GM12878 (cell line): ENCODE results near the gene ANKHD1. TPM values are rescaled to one million over a fixed set of nuclear protein-coding genes. Genes with fewer than 3 reads are reported as not detected.

Experiments used
- ATAC-seq: fragments of 200-7000 bp; cut with Tn5 transposase; 3 replicates; pipeline ENCODE4 v1.9.1; 2020; ENCODE audit warnings: mild to moderate bottlenecking, moderate library complexity
- BruUV-seq: library from RNA; stranded (reverse); fragments of 400-500 nt; replicated peaks from 2 replicates; lab custom pipeline; 2021; lab: Mats Ljungman, UMichigan
- CTCF ChIA-PET: fragments of 300-600 bp; sonication (Branson Sonifier 250); formaldehyde crosslinking; extraction: SDS; loops from one replicate; lab custom pipeline; 2021; ENCODE audit warnings: inconsistent platforms; lab: Yijun Ruan, JAX
- POLR2A ChIA-PET: fragments of 350-600 bp; formaldehyde crosslinking; extraction: SDS; loops from one replicate; lab custom pipeline; 2021; ENCODE audit warnings: inconsistent platforms; lab: Charles Lee
- RAD21 ChIA-PET: fragments of 300-600 bp; sonication (Branson Sonifier 250); formaldehyde crosslinking; loops from one replicate; lab custom pipeline; 2023; ENCODE audit warnings: antibody characterized with exemption; ENCODE audit not compliant: unreplicated experiment; lab: Charles Lee
- SMC1A ChIA-PET: fragments of 300-600 bp; sonication (Branson Sonifier 250); formaldehyde crosslinking; loops from one replicate; lab custom pipeline; 2023; ENCODE audit not compliant: unreplicated experiment, uncharacterized antibody; lab: Charles Lee
- DNase-seq: peaks from one replicate; pipeline ENCODE4 v3.0.0-alpha.2; 2011; ENCODE audit warnings: low read depth, low spot score
- FAIRE-seq: peaks from 3 replicates; lab custom pipeline; 2011; peaks lifted over from hg19 to GRCh38; lab: Jason Lieb, UNC
- H2AFZ ChIP-seq: 2 replicates; pipeline ENCODE4 v1.6.0; 2011; ENCODE audit warnings: low read depth, low read length, control low read depth; ENCODE audit not compliant: control insufficient read depth
- H3K27ac ChIP-seq: 2 replicates; pipeline ENCODE4 v1.5.1; 2011; ENCODE audit warnings: control low read depth; ENCODE audit not compliant: control insufficient read depth, insufficient read depth
- H3K27me3 ChIP-seq, 2 experiments: replicated peaks in 1 of 2; 2 replicates each; pipeline versions ENCODE4 v1.6.0 to v1.6.1; 2011; ENCODE audit warnings: low read length in 1 of 2; ENCODE audit not compliant: control insufficient read depth in 2 of 2, insufficient read depth in 2 of 2
- H3K36me3 ChIP-seq, 2 experiments: 2 replicates each; pipeline ENCODE4 v1.5.1; 2011; ENCODE audit warnings: low read length in 1 of 2; ENCODE audit not compliant: control insufficient read depth in 2 of 2, insufficient read depth in 2 of 2
- H3K4me1 ChIP-seq: 2 replicates; pipeline ENCODE4 v1.6.1; 2011; ENCODE audit warnings: mild to moderate bottlenecking, low read length, moderate library complexity, mixed read lengths; ENCODE audit not compliant: control insufficient read depth, insufficient read depth
- H3K4me2 ChIP-seq: 2 replicates; pipeline ENCODE4 v1.6.0; 2011; ENCODE audit warnings: control low read depth; ENCODE audit not compliant: control insufficient read depth, insufficient read depth
- H3K4me3 ChIP-seq: fragments of 200-600 bp; sonication (generic); 2 replicates; pipeline ENCODE4 v1.5.1; 2016
- H3K79me2 ChIP-seq: 2 replicates; pipeline ENCODE4 v1.6.0; 2011; ENCODE audit warnings: low read length; ENCODE audit not compliant: control insufficient read depth, insufficient read depth
- H3K9ac ChIP-seq: 2 replicates; pipeline ENCODE4 v1.8.0; 2011; ENCODE audit warnings: low read length, control low read depth, mixed read lengths; ENCODE audit not compliant: control insufficient read depth, insufficient read depth
- H3K9me3 ChIP-seq: replicated peaks from 3 replicates; pipeline ENCODE4 v1.5.1; 2011; ENCODE audit warnings: mild to moderate bottlenecking, low read length; ENCODE audit not compliant: control insufficient read depth, insufficient read depth
- H4K20me1 ChIP-seq: 2 replicates; pipeline ENCODE4 v1.6.0; 2011; ENCODE audit not compliant: control insufficient read depth, insufficient read depth
- BRCA1 ChIP-seq: IDR thresholded peaks from 2 replicates; pipeline ENCODE4 v1.6.1; 2011; ENCODE audit warnings: low read depth, low read length, improper control_type of control experiment
- CBFB ChIP-seq: IDR thresholded peaks from 2 replicates; pipeline ENCODE4 v1.6.1; 2016; ENCODE audit warnings: antibody characterized with exemption, low read depth
- CREM ChIP-seq: IDR thresholded peaks from 2 replicates; pipeline ENCODE4 v1.6.1; 2014; ENCODE audit warnings: antibody characterized with exemption, low read depth
- IKZF1 ChIP-seq: fragments of 450-650 bp; conservative IDR thresholded peaks from 2 replicates; pipeline ENCODE4 v1.6.1; 2017; ENCODE audit warnings: antibody characterized with exemption, mild to moderate bottlenecking
- IKZF2 ChIP-seq, 2 experiments: fragments of 450-650 bp; IDR thresholded peaks; 2 replicates each; pipeline ENCODE4 v1.6.1; 2017; ENCODE audit warnings: mild to moderate bottlenecking in 2 of 2, moderate library complexity in 2 of 2
- KLF5 ChIP-seq: fragments of 450-650 bp; IDR thresholded peaks from 2 replicates; pipeline ENCODE4 v1.6.1; 2014; ENCODE audit warnings: mild to moderate bottlenecking; ENCODE audit not compliant: partially characterized antibody
- NBN ChIP-seq: fragments of 450-650 bp; IDR thresholded peaks from 2 replicates; pipeline ENCODE4 v1.6.1; 2016
- RAD21 ChIP-seq: IDR thresholded peaks from 2 replicates; pipeline ENCODE4 v1.6.1; 2011; ENCODE audit warnings: mild to moderate bottlenecking, low read depth, low read length, moderate library complexity; ENCODE audit not compliant: insufficient read depth
- RUNX3 ChIP-seq: IDR thresholded peaks from 2 replicates; pipeline ENCODE4 v1.6.1; 2012; ENCODE audit warnings: low read length, inconsistent platforms
- SMC3 ChIP-seq: IDR thresholded peaks from 2 replicates; pipeline ENCODE4 v1.6.1; 2011; ENCODE audit warnings: low read length, improper control_type of control experiment, borderline replicate concordance
- SPI1 ChIP-seq: IDR thresholded peaks from 2 replicates; pipeline ENCODE4 v1.6.1; 2011; ENCODE audit warnings: low read depth, mild to moderate bottlenecking, low read length, moderate library complexity, borderline replicate concordance; ENCODE audit not compliant: insufficient read depth
- YY1 ChIP-seq: IDR thresholded peaks from 2 replicates; pipeline ENCODE4 v1.6.1; 2011; ENCODE audit warnings: low read depth, mild to moderate bottlenecking, low read length
- ZSCAN29 ChIP-seq: fragments of 450-650 bp; IDR thresholded peaks from 2 replicates; pipeline ENCODE4 v1.6.1; 2017; ENCODE audit warnings: mild to moderate bottlenecking, moderate library complexity
- WGBS: methylation state at CpG from one replicate; pipeline ENCODE4 v1.1.6; 2016; ENCODE audit warnings: low lambda C conversion rate; ENCODE audit not compliant: insufficient replicate concordance, insufficient coverage; ENCODE audit errors: missing lambda C conversion rate; 5-methylcytosine and 5-hydroxymethylcytosine counted together
- in situ Hi-C: fragments of 300-500 bp; cut with MboI; formaldehyde crosslinking; loops from 9 replicates; pipeline ENCODE4 v1.14.3; 2018; ENCODE audit warnings: mixed read lengths
- intact Hi-C: fragments of 100-400 bp; cut with micrococcal nuclease; formaldehyde crosslinking; loops from one replicate; pipeline ENCODE4 v1.14.2; 2022; ENCODE audit not compliant: unreplicated experiment
- polyA plus RNA-seq, 11 experiments: library from polyadenylated mRNA; depleted of rRNA in 4 of 11; unstranded in 6 of 11; stranded (reverse) in 5 of 11; fragments of >200 nt; fragmentation: Nextera tagmentation in 4 of 11; fragmentation: Illumina TruSeq in 1 of 11; extraction: Ambion mirVana in 4 of 11; extraction: Trizol in 1 of 11; gene quantifications; 1 replicate in 1 of 11; 2 replicates in 10 of 11; pipeline versions ENCODE4 v1.2.1 to v1.2.3, GENCODE V29; 2011 to 2016; ENCODE audit warnings: inconsistent platforms in 2 of 11, missing spikeins in 2 of 11, low read depth in 1 of 11
- total RNA-seq, 4 experiments: library from RNA; depleted of rRNA in 3 of 4; stranded (reverse); fragments of >200 nt in 3 of 4; fragmentation: Illumina TruSeq in 1 of 4; extraction: Trizol in 1 of 4; gene quantifications; 2 replicates each; pipeline versions ENCODE4 v1.2.1 to v1.2.3, GENCODE V29; 2013 to 2021
- TF ChIP-seq, protein P1 (sequence below): IDR thresholded peaks from 2 replicates; pipeline ENCODE4 v1.6.1; 2012; ENCODE audit warnings: mild to moderate bottlenecking, low read depth, low read length
- TF ChIP-seq, protein P2 (sequence below), 3 experiments: IDR thresholded peaks in 2 of 3; conservative IDR thresholded peaks in 1 of 3; 2 replicates each; pipeline ENCODE4 v1.5.1; 2011; ENCODE audit warnings: low read depth in 3 of 3, low read length in 3 of 3, mild to moderate bottlenecking in 3 of 3, control low read depth in 2 of 3, moderate library complexity in 2 of 3, inconsistent platforms in 1 of 3, mixed read lengths in 1 of 3; ENCODE audit not compliant: control insufficient read depth in 2 of 3, insufficient read depth in 1 of 3; ENCODE audit errors: extremely low read depth in 1 of 3

ANKHD1 gene
- total and polyA plus RNA-seq, 10 of the 15 experiments (the other 5 are each of a cell fraction or from before 2014, with no cell fraction given): 31.6 to 96.8 (median 74.3) TPM

DNA sequence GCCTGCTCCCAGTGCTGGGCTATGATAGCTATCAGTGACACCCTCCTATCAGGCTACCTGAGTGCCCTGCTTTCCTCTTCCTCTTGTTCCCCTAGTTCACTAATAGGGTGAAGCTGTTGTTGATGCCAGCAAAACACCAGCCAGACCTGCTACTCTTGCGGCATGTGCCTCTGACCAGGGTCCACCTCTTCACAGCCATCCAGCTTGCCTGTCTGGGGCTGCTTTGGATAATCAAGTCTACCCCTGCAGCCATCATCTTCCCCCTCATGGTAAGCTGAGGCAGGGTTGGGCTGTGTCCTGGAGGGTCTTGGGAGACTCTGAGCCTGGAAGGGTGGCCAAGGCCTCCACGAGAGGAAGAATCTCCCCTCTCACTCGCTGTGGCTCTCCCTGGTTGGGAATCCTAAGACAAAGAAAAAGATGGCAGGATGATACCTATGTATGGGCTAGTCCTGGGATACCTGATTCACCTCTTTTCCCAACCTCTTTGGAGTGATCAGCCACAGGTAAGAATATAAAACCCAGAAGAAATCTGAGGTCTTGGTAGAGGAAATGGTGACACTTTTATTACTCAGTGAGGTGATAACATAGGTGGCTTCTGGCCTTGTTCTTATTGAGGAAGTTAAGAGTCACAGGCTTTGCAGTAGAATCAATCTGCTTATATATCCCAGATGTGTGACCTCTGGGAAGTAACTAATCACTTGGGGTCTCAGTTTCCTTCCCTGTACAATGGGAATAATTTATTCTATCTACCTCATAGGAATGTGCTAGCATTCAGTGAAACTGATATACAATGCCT, 30.1 kb upstream of the ANKHD1 start (continued):
- TF ChIP-seq, protein P1, sequence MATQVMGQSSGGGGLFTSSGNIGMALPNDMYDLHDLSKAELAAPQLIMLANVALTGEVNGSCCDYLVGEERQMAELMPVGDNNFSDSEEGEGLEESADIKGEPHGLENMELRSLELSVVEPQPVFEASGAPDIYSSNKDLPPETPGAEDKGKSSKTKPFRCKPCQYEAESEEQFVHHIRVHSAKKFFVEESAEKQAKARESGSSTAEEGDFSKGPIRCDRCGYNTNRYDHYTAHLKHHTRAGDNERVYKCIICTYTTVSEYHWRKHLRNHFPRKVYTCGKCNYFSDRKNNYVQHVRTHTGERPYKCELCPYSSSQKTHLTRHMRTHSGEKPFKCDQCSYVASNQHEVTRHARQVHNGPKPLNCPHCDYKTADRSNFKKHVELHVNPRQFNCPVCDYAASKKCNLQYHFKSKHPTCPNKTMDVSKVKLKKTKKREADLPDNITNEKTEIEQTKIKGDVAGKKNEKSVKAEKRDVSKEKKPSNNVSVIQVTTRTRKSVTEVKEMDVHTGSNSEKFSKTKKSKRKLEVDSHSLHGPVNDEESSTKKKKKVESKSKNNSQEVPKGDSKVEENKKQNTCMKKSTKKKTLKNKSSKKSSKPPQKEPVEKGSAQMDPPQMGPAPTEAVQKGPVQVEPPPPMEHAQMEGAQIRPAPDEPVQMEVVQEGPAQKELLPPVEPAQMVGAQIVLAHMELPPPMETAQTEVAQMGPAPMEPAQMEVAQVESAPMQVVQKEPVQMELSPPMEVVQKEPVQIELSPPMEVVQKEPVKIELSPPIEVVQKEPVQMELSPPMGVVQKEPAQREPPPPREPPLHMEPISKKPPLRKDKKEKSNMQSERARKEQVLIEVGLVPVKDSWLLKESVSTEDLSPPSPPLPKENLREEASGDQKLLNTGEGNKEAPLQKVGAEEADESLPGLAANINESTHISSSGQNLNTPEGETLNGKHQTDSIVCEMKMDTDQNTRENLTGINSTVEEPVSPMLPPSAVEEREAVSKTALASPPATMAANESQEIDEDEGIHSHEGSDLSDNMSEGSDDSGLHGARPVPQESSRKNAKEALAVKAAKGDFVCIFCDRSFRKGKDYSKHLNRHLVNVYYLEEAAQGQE: no peak
- no peak for TF ChIP-seq NBN
- TF ChIP-seq ZSCAN29: no peak

DNA sequence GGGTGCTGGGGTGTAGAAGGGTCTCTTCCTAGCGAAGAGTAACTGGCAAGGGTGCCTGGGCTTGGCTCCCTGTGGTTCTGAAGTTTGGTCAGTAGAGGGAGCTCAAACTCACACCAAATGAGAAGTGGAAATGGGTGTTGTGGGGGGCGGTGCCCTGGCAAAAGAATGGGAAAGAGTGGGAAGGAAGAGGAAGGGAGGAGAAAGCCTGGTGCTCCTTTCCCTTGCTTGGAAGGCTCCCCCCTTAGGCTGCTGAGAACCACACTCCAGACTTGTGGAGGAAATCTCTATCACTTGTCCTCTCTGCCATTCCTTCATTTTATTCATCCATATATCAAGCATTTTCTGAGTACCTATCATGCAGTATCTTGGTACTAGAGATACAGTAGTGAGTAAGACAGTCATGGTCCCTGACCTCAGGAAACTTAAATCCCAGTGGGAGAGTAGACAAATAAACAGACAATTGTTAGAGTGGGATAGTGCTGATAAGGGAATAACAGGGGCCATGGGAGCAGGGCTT, 28.6 kb upstream of the ANKHD1 start:
- intact Hi-C loops: loop anchor here (1.0 to 2.0 kb wide), 2 partner anchors 262 to 347 kb away; no protein-coding TSS in a partner anchor
- BruUV-seq: no TSS peak

More for the DNA sequence above, 28.6 kb upstream of the ANKHD1 start:
- ATAC-seq (peak; percentile 86), FAIRE-seq (peak; percentile 86), DNase-seq (no peak)
- TF ChIP-seq RAD21 (peak; percentile 85), IKZF1 (peak; percentile 47; the same call in 1 of the 2 replicates), IKZF2 (IDR thresholded peaks at IDR 0.05) (peak; percentile 42; a peak in 3 of 4 replicates), YY1 (0 out of 2 replicates have a peak, but pooled peaks have one; percentile 36), CREM (no peak), SPI1 (0 out of 2 replicates have a peak, but pooled peaks have one; percentile 21), SMC3 (peak; percentile 75), RUNX3 (peak; percentile 60; the same call in 1 of the 2 replicates), BRCA1 (no peak), KLF5 (no peak), CBFB (no peak)
- TF ChIP-seq, protein P2, sequence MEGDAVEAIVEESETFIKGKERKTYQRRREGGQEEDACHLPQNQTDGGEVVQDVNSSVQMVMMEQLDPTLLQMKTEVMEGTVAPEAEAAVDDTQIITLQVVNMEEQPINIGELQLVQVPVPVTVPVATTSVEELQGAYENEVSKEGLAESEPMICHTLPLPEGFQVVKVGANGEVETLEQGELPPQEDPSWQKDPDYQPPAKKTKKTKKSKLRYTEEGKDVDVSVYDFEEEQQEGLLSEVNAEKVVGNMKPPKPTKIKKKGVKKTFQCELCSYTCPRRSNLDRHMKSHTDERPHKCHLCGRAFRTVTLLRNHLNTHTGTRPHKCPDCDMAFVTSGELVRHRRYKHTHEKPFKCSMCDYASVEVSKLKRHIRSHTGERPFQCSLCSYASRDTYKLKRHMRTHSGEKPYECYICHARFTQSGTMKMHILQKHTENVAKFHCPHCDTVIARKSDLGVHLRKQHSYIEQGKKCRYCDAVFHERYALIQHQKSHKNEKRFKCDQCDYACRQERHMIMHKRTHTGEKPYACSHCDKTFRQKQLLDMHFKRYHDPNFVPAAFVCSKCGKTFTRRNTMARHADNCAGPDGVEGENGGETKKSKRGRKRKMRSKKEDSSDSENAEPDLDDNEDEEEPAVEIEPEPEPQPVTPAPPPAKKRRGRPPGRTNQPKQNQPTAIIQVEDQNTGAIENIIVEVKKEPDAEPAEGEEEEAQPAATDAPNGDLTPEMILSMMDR (IDR thresholded peaks at IDR 0.05 in 2 of 3, conservative IDR thresholded peaks at IDR 0.05 in 1 of 3; ENCODE audit: control insufficient read depth in 2 of 3, extremely low read depth in 1 of 3, insufficient read depth in 1 of 3, low read depth in 3 of 3, low read length in 3 of 3): peak; percentile 81 to 88 (median 83)
- no peak overlapping the region for H3K9ac ChIP-seq
- POLR2A ChIA-PET: no interaction called here
- CTCF ChIA-PET: interaction anchor here (0.6 to 3.6 kb wide), 51 partner anchors 8 to 353 kb away, joined by 3 to 52 read pairs (median 4); partner anchors contain the start of genes CD14, EIF4EBP3, HARS1 and HARS2
- no peak overlapping the region for H3K4me2 ChIP-seq
- RAD21 ChIA-PET: interaction anchor here (0.9 to 3.1 kb wide), 12 partner anchors 9 to 349 kb away, joined by 3 to 21 read pairs (median 4); partner anchors contain the start of genes ANKHD1, CD14, EIF4EBP3 and IK
- H2AFZ ChIP-seq: peak overlapping the region; percentile 61
- SMC1A ChIA-PET: interaction anchor here (0.7 to 2.6 kb wide), 19 partner anchors 10 to 349 kb away, joined by 3 to 21 read pairs (median 4); partner anchors contain the start of genes IK and NDUFA2
- no peaks in the 10 kb centered on the region for H4K20me1 ChIP-seq
- no peaks in the 10 kb centered on the region for H3K27me3 ChIP-seq
- no peak overlapping the region for H3K4me3 ChIP-seq
- no peaks in the 10 kb centered on the region for H3K9me3 ChIP-seq
- in situ Hi-C loops: no loop called here
- H3K79me2 ChIP-seq: no peaks in the 10 kb centered on the region
- WGBS: 0% methylated on average over 2 of the region's 2 CpGs
- H3K36me3 ChIP-seq: no peaks in the 10 kb centered on the region
- H3K27ac ChIP-seq: no peak overlapping the region
- H3K4me1 ChIP-seq: no peaks in the 10 kb centered on the region
